ENCODE data around the gene ZSWIM8.

GRCh38 chr10:73816917-73817729, 31.7 kb downstream of the ZSWIM8 start:
- no peak for TF ChIP-seq TAF1 (IDR thresholded peaks at IDR 0.05; ENCODE audit: borderline replicate concordance, insufficient read depth, low read length)
- no peak for TF ChIP-seq REST (IDR thresholded peaks at IDR 0.05; ENCODE audit: insufficient read depth in 1 of 2, low read depth in 2 of 2, low read length in 2 of 2)

Data from PFSK-1 (cell line).